Epithelial cell of proximal tubule (primary cell): ENCODE data around the gene ZFP69. TPM values are rescaled to one million over a fixed set of nuclear protein-coding genes. Genes with fewer than 3 reads are reported as not detected.

ENCODE experiments used
- DNase-seq: peaks from one replicate; pipeline ENCODE4 v3.0.0-alpha.2; 2011; ENCODE audit warnings: low read depth
- H3K4me3 ChIP-seq: 2 replicates; pipeline ENCODE4 v1.5.1; 2011; ENCODE audit warnings: low read depth, mild to moderate bottlenecking, low read length
- total RNA-seq: library from RNA; depleted of rRNA; stranded (reverse); fragments of >200 nt; gene quantifications from 2 replicates; pipeline ENCODE4 v1.2.3, GENCODE V29; 2015
- TF ChIP-seq, protein P1 (sequence below): conservative IDR thresholded peaks from 2 replicates; pipeline ENCODE4 v1.5.1; 2012; ENCODE audit warnings: low read depth, mild to moderate bottlenecking, low read length

ZFP69 gene
- total RNA-seq: 0.58 and 2.6 TPM in 2 replicates

DNA sequence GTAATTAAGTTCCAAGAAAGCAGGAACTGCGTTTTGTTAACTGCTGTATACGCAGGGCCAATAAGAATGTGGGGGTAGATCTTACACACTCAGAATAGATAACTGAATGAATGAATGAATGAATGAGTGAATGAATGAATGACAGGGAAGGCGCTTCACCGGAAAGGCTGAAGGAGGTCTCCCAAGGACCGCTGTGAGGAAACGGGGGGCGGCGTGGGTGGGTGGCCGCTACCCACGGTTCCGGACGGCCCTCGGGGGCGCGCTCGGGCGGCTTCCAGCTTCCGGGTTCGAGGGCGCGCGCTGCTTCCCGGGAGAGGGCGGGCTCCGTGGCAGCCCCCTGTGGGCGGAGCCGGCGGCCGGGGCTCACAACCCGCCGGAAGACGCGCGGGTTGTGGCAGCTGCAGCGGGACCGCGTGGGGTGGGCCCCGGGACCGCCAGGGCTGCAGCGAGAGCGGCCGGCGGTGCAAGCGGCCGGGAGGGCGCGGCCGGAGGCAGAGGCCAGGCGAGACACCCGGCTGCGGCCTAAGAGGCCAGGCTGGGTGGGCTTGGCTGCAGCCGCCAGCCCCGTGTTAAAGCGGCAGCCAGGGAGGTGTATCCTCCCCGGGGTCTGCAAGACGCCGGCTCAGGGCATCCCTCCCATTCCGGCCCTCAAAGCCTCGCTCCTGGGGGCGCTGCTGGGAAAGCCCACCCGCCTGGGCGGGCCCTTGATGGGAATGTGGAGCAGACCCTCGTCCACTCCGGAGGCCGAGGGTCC, at the start of gene ZFP69:
TSS of gene ZFP69 (plus strand) at position 367 of the 754 bp plus-strand sequence. CDS start 2,072 bp downstream, outside the sequence.
- DNase-seq: no peak
- peak within 1 kb of the TSS; percentile 80 for H3K4me3 ChIP-seq
- TF ChIP-seq, protein P1, sequence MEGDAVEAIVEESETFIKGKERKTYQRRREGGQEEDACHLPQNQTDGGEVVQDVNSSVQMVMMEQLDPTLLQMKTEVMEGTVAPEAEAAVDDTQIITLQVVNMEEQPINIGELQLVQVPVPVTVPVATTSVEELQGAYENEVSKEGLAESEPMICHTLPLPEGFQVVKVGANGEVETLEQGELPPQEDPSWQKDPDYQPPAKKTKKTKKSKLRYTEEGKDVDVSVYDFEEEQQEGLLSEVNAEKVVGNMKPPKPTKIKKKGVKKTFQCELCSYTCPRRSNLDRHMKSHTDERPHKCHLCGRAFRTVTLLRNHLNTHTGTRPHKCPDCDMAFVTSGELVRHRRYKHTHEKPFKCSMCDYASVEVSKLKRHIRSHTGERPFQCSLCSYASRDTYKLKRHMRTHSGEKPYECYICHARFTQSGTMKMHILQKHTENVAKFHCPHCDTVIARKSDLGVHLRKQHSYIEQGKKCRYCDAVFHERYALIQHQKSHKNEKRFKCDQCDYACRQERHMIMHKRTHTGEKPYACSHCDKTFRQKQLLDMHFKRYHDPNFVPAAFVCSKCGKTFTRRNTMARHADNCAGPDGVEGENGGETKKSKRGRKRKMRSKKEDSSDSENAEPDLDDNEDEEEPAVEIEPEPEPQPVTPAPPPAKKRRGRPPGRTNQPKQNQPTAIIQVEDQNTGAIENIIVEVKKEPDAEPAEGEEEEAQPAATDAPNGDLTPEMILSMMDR: peak; percentile 1

DNA sequence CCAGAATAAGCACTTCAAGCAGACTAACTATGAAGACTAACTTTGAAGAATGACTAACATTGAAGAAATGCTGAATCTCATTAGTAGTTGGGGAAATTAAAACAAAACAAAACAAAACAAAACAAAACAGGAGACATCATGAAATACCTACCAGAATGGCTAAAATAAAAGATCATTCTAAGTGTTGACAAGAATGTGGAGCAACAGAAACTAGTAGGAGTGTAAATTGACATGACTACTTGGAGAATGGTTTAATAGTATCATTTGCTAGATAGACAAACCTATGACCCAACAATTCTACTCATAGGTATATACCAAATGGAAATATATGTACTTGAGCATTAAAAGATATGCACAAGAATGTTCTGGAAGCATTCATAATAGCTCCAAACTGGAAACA, 45.7 kb upstream of the ZFP69 start:
- no peak for DNase-seq
- no peak overlapping the region for H3K4me3 ChIP-seq
- TF ChIP-seq, protein P1: no peak

DNA sequence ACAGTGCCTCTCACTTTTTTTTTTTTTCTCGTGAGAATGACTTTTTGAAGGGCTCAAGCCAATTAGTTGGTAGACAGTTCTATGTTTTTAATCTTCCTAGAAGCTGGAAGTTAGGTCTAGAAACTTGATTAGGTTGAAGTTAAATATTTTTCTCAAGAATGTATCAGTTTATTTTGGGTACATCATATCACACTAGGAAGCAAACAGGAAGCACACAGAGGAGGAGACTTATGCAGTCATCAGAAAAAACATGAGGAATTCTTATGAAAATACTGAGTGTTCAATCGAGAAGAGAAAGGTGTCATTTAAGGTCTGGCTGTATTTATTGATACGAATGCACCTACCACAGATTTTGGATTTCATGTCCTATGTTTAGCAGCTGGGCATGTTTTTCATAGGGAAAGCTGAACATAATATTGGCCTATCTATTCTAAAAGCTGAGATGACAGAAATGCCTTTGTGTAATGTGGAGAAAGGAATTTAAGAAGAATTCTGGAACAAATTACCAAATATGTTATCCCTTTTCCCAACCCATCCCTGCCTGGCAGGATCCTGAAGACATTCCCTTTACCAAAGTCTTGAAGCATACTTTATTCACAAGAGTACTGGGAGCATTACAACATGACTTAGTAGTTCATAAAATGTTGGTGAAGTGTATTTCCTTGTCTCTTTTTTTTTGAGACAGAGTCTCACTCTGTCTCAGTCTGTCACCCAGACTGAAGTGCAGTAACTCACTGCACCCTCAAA, 44.3 kb upstream of the ZFP69 start:
- H3K4me3 ChIP-seq: no peak overlapping the region
- no peak for DNase-seq
- TF ChIP-seq, protein P1: no peak

DNA sequence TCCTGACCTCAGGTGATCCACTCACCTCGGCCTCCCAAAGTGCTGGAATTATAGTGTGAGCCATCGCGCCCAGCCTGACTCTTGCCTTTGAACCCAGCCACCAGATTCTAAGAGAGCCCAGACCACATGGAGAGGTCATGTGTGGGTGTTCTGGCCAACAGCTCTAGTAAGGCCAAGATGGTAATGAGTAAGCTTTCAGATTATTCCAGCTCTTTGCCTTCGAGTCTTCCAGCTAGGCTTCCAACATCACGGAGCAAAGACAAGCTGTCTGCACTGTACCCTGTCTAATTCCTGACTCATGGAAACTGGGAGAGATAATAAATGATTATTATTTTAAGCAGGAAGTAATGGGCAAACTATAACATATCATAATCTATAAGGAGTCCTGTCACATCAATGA, 41.6 kb upstream of the ZFP69 start:
- no peak for DNase-seq
- TF ChIP-seq, protein P1: no peak
- no peak overlapping the region for H3K4me3 ChIP-seq

- TF ChIP-seq, protein P1: no peak
- no peak for DNase-seq
These were observed 41.2 kb upstream of the ZFP69 start for GRCh38 chr1:40435876-40436275.

DNA sequence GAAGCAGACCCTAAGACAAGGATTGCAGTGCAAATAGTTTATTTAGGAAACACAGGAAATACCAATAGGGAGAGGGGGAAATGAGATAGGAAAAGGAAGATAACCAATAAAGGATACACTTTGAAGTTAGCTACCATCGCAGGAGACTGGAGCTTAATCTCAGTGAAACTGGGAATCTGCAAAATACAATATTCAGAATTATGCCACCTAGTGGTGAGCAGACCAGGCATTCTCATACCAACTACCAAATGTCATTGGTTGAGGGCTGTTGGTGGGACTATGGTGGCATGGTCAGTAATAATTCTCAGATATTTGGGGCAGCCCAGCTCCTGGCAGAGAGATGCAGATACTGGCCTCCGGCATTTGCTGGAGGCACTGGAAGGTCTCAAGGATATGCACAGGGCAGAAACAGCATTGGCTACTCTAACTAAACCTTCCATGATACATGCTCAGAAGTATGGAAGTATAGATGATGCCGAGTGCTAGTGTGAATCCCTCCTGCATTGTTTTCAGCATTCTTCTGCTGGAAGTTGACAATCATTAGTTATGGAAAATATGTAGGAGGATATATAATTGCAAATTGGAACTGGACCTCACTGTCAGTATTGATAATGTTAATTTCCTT, 38.6 kb upstream of the ZFP69 start:
- no peak overlapping the region for H3K4me3 ChIP-seq
- DNase-seq: no peak
- TF ChIP-seq, protein P1: peak; percentile 55

More at GRCh38 chr1:40435876-40436275, 41.2 kb upstream of the ZFP69 start:
- H3K4me3 ChIP-seq: no peak overlapping the region
